Neural progenitor cell (in vitro differentiated cells): Measurements from ENCODE around the gene GPATCH1.

Experiments
- EZH2 ChIP-seq: fragments of 200-600 bp; sonication (generic); IDR thresholded peaks from 2 replicates; pipeline ENCODE4 v1.6.1; 2017; ENCODE audit warnings: antibody characterized with exemption, mild to moderate bottlenecking, moderate library complexity
- TF ChIP-seq, protein P1 (sequence below): fragments of 200-600 bp; sonication (generic); IDR thresholded peaks from 2 replicates; pipeline ENCODE4 v1.5.1; 2017; ENCODE audit warnings: antibody characterized with exemption, mild to moderate bottlenecking

DNA sequence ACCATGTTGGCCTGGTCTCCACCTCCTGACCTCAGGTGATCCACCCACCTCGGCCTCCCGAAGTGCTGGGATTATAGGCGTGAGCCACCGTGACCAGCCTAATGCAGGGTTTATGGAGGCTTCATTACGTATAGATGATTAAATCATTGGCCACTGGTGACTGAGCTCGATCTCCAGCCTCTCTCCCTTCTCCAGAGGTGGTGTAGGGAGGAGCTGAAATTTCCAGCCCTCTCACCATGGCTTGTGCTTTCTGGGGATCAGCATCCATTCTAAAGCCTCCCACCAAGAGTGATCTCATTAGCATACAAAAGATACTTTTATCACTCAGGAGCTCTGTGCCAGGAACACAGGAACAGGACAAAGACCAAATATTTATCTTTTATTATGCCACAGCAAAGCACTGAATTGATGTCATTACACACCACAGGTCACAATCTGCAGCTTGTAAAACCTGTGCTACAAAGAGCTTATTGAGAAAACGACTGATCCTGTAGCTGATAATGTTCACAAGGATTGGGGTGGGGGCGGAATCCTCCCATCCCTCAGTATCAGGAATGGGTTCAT lies 48.7 kb upstream of the GPATCH1 start:
- TF ChIP-seq, protein P1, sequence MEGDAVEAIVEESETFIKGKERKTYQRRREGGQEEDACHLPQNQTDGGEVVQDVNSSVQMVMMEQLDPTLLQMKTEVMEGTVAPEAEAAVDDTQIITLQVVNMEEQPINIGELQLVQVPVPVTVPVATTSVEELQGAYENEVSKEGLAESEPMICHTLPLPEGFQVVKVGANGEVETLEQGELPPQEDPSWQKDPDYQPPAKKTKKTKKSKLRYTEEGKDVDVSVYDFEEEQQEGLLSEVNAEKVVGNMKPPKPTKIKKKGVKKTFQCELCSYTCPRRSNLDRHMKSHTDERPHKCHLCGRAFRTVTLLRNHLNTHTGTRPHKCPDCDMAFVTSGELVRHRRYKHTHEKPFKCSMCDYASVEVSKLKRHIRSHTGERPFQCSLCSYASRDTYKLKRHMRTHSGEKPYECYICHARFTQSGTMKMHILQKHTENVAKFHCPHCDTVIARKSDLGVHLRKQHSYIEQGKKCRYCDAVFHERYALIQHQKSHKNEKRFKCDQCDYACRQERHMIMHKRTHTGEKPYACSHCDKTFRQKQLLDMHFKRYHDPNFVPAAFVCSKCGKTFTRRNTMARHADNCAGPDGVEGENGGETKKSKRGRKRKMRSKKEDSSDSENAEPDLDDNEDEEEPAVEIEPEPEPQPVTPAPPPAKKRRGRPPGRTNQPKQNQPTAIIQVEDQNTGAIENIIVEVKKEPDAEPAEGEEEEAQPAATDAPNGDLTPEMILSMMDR: no peak
- no peak for TF ChIP-seq EZH2
